ENCODE measurements around the gene DIAPH3. TPM values are rescaled to one million over a fixed set of nuclear protein-coding genes. Genes with fewer than 3 reads are reported as not detected.

The DIAPH3 gene
- total RNA-seq, 1 donor from 2014 or later = 8.7 TPM

DNA sequence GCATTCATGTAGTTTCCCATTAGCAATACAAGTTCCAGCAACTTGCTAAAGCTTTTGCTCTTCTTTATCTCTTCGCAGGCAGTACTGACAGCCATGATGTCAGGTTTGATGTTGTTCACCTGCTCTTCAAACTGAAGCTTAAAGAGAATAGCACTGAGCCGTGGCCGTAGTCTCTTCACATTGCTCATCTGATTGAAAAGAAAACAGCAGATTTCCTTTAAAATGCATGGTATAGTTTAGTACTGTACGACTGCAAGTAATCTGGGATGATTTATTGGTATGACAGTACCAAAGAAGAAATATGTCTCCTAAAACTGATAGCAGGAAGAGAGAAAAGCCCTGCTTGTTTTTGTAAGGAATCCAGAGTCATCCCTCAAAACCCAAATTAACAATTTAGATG lies 284.4 kb downstream of the DIAPH3 start:
- DNase-seq (ENCODE audit: low read depth in 2 of 2) = no peak

DNA sequence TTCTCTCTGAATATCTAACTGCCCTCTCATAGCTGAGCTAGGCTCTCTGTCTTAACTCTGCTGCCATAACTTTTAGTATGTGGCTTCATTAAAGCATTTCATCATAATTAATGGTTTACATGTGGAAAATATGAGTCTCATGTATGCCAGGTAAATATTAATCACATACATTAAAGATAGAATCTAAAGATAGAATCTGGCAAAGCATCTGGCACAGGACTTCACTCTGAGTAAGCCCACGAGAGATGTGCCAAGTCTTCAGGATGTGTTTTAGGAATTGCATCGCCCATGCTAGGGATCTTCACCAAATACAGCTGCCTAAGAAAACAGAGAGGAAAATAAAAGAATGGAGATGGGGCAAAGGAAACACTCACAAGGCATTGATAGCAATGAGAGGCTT lies 285.8 kb downstream of the DIAPH3 start:
- DNase-seq (ENCODE audit: low read depth in 2 of 2) = no peak

DNA sequence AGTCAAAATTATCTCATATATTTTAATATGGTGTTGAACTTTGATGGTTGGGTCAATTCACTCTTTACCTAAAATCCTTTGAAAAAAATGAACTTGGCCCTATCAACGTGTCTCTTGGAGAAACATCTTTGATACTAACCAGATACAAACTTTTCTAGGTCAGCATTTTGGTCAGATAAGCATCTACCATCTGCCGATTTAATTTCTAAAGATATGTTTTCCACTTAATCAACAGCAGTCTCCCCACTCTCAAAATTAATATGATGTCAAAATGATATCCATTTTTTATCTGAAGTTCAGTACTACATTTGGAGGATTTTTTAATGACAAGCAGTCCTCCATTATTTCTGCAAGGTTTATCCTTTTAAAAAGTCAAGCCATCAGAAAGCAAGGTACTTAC lies 288.8 kb downstream of the DIAPH3 start:
- DNase-seq (ENCODE audit: low read depth in 2 of 2) = no peak

DNA sequence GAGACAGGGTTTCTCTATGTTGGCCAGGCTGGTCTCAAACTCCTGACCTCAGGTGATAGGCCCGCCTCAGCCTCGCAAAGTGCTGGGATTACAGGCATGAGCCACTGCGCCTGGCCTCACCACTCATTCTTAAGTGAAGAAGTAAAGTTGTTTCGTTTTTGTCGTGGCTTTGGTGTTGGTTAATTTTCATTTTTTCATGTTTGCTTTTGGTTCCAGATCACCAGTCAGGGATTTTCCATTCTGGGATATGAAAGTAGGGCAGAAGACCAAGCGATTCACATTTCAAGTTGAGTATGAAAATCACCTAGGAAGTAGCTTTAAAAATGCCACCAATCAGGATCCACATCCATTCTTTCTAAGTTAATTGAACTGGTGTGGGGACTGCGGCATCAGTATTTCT lies 289.9 kb downstream of the DIAPH3 start:
- no peak for DNase-seq (ENCODE audit: low read depth in 2 of 2)

- no peak for DNase-seq (ENCODE audit: low read depth in 2 of 2)
Measured at GRCh38 chr13:59873309-59873708, 290.4 kb downstream of the DIAPH3 start.

DNA sequence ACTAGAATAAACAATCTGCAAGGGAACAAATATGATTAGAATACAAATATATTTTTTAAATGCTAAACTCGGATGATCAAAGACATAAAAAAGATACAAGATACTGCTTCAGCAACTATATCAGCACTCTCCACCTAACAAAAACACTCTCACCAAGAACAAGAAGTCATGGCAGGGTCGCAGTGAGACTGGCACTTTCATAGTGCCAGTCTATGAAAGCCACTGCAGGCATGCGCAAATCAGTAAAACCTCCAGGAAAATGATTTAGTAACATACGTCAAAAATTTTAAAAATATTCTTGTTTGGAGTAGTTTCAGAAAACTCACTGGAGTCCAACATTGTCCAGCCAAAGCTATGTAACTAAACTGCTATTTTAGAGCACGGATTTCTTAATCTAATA lies 295.9 kb downstream of the DIAPH3 start:
- no peak for DNase-seq (ENCODE audit: low read depth in 2 of 2)

- DNase-seq (ENCODE audit: low read depth in 2 of 2) = peak in 1 of 2 donors; percentile 63
Measured at GRCh38 chr13:59865398-59865797, 298.3 kb downstream of the DIAPH3 start.

- DNase-seq (ENCODE audit: low read depth in 2 of 2) = no peak
Measured at GRCh38 chr13:59863621-59864020, 300.1 kb downstream of the DIAPH3 start.

DNA sequence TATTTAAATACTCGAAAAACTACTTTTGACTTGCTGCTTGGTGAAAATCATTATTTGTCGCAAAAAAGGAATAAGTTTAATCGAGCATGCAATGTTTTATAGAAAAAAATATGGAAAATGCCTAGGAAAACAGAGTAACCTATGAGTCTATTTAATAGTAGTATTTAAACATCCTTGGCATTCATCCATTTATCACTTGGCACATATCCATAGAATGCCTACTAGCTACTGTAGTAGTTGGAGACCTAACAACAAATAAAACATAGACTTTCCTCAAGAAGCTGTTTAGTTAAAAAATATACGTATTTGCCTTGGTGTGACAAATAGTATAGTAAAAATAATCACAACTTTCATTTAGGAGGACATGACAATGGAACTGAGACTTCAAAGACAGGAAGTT lies 302.1 kb downstream of the DIAPH3 start:
- DNase-seq (ENCODE audit: low read depth in 2 of 2) = peak; percentile 38 to 79

- peak in 1 of 2 donors; percentile 30 for DNase-seq (ENCODE audit: low read depth in 2 of 2)
Measured at GRCh38 chr13:59856281-59856810, 307.4 kb downstream of the DIAPH3 start.

- no peak for DNase-seq (ENCODE audit: low read depth in 2 of 2)
Measured at GRCh38 chr13:59846845-59847620, 316.7 kb downstream of the DIAPH3 start.

- peak in 1 of 2 donors; percentile 18 for DNase-seq (ENCODE audit: low read depth in 2 of 2)
Measured at GRCh38 chr13:59843040-59843439, 320.7 kb downstream of the DIAPH3 start.

DNA sequence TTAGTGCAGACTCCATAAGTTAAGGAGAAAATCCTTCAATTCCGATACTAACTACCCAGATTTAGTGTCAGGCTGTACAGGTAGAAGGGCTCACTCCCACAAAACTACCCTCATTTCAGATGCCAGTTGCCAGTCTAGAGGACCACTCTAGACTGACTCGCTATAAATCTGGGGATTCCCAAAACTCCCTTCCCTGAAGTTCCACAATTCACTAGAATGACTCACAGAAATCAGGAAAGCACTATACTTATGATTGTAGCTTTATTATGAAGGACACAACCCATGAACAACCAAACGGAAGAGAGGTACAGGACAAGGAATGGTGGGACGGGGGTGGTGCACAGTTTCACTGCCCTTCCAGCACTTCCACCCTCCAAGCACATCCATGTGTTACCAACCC lies 321.2 kb downstream of the DIAPH3 start:
- peak in 1 of 2 donors; percentile 48 for DNase-seq (ENCODE audit: low read depth in 2 of 2)

DNA sequence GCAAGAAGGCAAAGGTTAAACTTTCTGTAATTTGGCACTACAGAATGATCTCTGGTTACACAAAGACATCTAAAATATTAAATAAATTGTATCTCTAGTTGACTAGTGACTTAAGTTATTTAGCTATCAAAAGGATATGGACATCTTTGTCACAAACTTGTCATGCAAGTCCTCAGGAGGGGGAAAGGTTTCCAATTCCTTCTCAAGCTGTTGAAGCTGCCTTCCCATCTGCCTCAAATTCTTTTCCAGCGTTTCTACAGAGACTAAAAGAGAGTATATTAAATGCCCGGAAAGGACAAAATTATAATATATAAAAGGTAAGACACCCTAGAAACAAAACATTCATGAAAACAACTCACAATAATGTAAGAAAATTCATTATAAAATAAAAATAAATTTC lies 324.5 kb downstream of the DIAPH3 start:
- DNase-seq (ENCODE audit: low read depth in 2 of 2) = no peak

DNA sequence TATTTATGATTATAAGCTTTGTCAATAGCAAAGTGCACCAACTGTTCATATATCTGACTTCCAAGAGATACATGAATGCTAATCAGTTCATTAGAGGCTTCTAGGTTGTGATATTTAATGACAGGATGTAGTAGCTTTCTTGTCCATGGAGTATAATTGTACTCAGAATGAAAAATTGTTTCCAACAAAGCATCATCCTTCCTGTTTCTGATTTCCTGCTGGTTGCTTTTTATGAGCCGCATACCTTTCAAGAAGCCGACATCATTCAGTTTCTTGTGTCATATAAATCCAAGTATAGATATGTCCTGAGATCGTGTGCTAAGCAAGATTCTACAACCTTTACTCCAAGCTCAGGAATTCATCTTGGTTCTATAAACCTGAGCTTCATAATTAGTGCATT lies 326.6 kb downstream of the DIAPH3 start:
- peak in 1 of 2 donors; percentile 18 for DNase-seq (ENCODE audit: low read depth in 2 of 2)

GRCh38 chr13:59835569-59835968 lies 328.2 kb downstream of the DIAPH3 start:
- no peak for DNase-seq (ENCODE audit: low read depth in 2 of 2)

- no peak for DNase-seq (ENCODE audit: low read depth in 2 of 2)
Measured at GRCh38 chr13:59834801-59835200, 328.9 kb downstream of the DIAPH3 start.

DNA sequence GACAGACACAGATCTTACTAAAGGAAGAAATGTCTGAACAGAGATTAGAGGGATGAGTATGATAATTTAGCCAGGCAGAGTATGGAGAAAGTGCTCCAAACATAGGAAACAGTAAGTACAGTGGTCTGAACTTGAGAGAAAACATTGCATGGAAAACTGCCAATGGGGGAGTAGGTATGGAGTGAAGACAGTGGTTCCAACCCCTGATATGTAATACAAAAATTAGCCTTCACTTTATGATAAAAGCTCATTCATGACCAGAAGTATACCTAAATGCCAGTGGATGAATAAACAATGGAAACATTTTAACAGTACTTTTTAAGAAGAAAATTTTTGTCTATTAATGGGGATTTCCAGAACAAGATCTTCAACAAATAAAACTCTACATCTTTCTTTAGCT lies 334.0 kb downstream of the DIAPH3 start:
- no peak for DNase-seq (ENCODE audit: low read depth in 2 of 2)

DNA sequence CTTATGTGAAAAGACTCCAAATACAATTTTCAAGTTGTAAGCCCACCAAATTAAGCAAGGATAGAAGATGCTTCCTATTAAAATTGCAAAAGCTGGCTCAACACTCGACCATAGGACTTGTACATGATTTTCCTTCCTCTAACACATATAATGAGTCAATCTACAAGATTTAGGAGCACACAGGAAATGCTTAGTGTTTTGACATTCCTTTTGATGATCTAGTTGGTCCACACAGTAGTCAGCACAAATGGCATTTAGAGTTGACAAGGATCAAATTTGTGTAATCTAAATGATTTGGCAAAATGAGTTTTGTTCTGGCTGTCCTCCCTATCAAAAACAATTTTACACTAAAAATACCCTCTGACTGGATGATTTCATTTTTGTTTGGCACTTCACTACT lies 340.2 kb downstream of the DIAPH3 start:
- DNase-seq (ENCODE audit: low read depth in 2 of 2) = peak in 1 of 2 donors; percentile 40

GRCh38 chr13:59809564-59809963 lies 354.2 kb downstream of the DIAPH3 start:
- no peak for DNase-seq (ENCODE audit: low read depth in 2 of 2)

GRCh38 chr13:59806801-59807200 lies 356.9 kb downstream of the DIAPH3 start:
- DNase-seq (ENCODE audit: low read depth in 2 of 2) = no peak

DNA sequence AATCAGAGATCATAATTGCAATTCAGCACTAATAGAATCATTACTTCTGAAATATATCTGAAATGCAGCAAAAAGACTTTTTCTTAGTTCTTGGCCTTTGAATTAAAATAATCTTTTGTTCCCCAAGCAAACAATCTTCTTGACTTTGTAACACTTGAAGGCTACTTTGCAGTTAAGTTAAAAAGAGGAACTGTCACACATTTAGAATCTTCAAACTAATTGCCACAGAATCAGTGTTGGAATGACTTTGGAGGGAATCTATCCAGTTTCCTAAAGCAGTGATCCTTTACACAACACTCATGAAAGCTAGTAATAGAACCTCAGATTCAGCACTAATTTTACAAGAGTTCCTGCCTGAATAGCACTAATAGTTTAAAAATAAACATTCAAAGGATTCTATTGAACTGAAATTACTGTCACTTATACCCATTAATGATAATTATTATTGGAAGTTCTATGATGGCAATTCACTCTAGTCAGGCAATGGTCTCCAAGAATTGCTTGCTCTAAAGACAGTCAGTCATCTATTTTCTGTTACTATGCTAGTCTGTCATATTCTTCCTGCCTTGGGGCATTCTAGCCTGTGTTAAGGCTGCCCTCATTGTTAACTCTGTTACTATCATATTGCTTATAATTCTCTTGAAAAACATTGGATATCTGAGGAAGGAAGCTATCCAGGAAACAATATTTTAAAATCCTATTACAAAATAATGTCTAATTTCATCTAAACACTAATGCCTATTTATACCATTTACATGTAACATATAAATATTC lies 362.4 kb downstream of the DIAPH3 start:
- no peak for DNase-seq (ENCODE audit: low read depth in 2 of 2)

GRCh38 chr13:59793107-59793506 lies 370.6 kb downstream of the DIAPH3 start:
- no peak for DNase-seq (ENCODE audit: low read depth in 2 of 2)
